ENCODE data around the gene SYNE1.

The SYNE1 gene

DNA sequence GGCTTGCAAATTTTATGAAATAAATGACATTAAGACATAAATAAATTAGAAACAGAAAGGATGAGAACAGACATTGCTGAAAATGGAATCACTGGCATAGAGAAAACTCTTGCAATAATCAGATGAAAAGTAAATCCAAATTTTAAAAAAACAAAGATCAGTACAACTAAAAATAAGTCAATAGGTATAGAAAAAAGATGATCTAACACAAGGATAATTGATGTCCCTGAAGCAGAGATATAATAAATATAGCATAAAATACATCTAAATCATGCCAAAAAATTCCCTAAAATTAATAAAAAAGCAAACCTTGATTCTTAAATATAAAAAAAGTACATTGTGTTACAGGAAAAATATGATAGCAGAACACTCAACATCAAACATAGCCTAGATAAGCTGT lies 379.6 kb downstream of the SYNE1 start:
- TF ChIP-seq, protein P1, sequence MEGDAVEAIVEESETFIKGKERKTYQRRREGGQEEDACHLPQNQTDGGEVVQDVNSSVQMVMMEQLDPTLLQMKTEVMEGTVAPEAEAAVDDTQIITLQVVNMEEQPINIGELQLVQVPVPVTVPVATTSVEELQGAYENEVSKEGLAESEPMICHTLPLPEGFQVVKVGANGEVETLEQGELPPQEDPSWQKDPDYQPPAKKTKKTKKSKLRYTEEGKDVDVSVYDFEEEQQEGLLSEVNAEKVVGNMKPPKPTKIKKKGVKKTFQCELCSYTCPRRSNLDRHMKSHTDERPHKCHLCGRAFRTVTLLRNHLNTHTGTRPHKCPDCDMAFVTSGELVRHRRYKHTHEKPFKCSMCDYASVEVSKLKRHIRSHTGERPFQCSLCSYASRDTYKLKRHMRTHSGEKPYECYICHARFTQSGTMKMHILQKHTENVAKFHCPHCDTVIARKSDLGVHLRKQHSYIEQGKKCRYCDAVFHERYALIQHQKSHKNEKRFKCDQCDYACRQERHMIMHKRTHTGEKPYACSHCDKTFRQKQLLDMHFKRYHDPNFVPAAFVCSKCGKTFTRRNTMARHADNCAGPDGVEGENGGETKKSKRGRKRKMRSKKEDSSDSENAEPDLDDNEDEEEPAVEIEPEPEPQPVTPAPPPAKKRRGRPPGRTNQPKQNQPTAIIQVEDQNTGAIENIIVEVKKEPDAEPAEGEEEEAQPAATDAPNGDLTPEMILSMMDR (IDR thresholded peaks at IDR 0.05; ENCODE audit: borderline replicate concordance, control extremely low read depth, extremely low read depth, insufficient read depth, missing control alignments) = no peak
- no peak for DNase-seq (ENCODE audit: low spot score)
- in situ Hi-C loops (cut with MboI; ENCODE audit: low sequenced_read_pairs, unreplicated experiment) = no loop called here

DNA sequence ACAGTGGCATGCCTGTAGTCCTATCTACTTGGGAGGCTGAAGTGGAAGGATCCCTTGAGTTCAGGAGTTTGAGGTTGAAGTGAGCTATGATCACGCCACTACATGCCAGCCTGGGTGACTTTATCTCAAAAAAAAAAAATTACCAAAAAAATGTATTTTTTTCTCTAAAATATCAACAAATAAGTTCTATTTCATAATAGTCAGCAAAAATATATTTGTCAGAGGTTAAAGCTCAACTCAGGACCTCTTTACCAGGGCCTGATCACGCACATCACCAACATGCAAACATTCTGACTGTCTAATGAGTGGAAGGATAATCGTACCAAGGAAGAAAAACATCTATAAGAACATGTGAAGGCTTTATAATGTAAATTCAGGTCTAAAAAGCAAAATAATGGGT lies 387.0 kb downstream of the SYNE1 start:
- TF ChIP-seq, protein P1 (IDR thresholded peaks at IDR 0.05; ENCODE audit: borderline replicate concordance, control extremely low read depth, extremely low read depth, insufficient read depth, missing control alignments) = no peak
- no peak for DNase-seq (ENCODE audit: low spot score)
- in situ Hi-C loops (cut with MboI; ENCODE audit: low sequenced_read_pairs, unreplicated experiment) = no loop called here

DNA sequence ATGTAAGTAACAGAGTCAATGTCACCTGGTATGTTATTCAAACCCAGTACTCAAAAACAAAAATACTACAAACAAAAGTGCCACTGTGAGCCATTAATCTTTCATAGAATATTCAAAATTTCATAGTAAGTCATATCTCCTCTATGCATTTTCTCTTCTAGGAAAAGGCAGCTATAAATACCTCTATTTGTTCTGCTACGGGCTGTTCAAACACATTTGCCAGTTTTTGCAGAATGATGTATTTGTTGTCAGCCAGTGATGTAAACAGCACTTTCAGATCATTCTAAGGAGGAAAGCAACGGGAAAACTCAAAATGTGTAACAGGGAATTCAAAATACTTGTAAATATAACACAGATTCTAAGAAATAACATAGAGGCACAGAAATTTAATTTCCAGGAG lies 388.2 kb downstream of the SYNE1 start:
- in situ Hi-C loops (cut with MboI; ENCODE audit: low sequenced_read_pairs, unreplicated experiment) = no loop called here
- TF ChIP-seq, protein P1 (IDR thresholded peaks at IDR 0.05; ENCODE audit: borderline replicate concordance, control extremely low read depth, extremely low read depth, insufficient read depth, missing control alignments) = no peak
- no peak for DNase-seq (ENCODE audit: low spot score)

DNA sequence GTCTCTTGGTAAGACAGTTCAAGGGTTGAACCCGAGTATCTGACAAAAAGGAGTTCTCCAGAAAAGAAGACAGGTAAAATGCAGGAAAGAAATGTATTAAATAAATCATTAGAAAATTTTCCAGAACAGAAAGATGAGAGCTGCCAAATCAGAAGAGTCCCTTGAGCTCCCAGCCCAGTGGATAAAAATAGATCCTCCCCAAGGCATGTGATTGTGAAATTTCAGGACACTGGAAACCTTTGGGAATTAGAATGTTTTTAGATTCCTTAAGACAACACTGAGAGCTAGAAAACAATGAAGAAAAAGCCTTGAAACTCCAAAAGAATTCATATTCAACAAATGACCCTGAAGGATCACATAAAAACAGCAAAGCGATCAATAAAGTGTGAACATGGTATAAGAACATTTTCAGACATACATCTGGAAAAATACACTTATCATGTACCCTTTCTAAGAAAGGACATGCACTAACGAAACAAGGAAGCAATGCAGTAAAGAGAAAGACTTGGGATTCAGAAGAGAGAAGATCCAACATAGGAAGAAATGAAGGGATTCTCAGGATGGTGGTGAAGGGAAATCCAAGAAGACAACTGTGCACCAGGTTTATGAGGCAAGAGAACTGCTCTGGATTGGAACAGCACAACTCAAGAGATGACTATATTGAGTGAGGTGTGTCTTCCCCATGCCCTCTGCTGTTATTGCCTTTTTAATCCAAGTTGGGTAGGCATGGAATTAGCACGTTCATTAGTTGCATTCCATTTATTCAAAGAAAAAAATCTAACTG lies 390.4 kb downstream of the SYNE1 start:
- in situ Hi-C loops (cut with MboI; ENCODE audit: low sequenced_read_pairs, unreplicated experiment) = no loop called here
- DNase-seq (ENCODE audit: low spot score) = no peak
- TF ChIP-seq, protein P1 (IDR thresholded peaks at IDR 0.05; ENCODE audit: borderline replicate concordance, control extremely low read depth, extremely low read depth, insufficient read depth, missing control alignments) = no peak

DNA sequence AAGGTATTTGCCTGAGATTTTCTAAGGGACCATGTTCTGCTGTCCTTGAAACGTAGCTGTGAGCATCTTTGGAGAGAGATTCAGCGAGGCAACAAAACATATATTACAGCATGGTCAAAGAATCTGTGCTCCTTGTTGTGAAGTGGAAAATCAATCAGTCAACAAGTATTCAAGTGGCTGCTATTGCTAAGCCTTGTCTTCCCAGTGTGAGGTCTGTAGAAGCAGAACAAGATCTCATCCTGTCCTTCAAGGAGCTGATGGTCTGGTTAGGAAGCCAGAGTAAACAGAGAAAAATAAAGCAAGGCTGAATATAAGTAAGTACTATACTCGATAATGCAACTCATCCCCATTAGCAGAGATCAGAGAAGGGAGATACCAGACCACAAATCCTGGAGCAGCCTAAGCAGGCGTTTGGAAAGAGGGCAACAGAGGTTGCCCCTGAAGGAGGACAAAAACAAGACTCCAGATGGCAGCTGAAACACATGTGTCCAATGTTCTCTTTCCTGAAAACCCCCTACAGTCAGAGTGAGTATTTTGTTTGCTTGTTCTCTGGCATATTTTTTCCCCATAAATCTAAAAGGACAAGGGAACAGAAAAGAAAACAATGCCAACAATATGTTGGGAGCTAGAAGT lies 392.0 kb downstream of the SYNE1 start:
- TF ChIP-seq, protein P1 (IDR thresholded peaks at IDR 0.05; ENCODE audit: borderline replicate concordance, control extremely low read depth, extremely low read depth, insufficient read depth, missing control alignments) = no peak
- DNase-seq (ENCODE audit: low spot score) = no peak
- in situ Hi-C loops (cut with MboI; ENCODE audit: low sequenced_read_pairs, unreplicated experiment) = no loop called here

DNA sequence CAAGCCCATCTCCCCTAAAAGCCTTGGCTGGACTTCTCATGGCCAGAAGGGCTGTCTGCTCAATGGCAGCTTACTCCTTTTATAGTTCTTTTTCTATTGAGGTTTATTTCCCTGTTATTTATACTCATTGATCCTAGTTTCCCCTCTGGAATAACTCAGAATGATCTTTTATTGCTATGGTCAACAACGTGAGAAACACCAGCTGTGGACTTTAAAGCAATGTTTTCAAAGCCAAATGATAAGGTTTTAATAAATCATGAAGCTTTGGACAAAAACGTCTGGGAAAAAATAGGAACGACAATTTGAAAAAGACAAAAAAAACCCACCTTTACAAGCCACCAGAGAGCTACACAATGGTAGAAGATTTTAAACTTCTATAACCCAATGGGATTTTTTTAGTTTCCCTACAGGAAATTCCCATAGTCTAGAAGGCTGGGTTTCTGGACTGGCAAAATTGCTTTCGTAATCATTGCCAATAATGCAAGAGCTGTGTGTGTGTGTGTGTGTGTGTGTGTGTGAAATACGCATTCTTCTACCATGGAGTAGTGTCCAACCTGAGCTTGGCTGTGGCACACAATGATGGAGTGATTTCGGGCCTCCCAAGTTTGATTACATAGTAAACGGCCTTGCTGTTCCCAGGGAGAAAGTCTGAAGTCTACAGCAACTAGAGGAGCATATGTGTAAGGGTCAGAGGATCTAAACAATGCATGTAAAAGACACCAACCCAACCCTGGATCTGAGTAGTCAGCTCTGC lies 396.0 kb downstream of the SYNE1 start:
- DNase-seq (ENCODE audit: low spot score) = no peak
- TF ChIP-seq, protein P1 (IDR thresholded peaks at IDR 0.05; ENCODE audit: borderline replicate concordance, control extremely low read depth, extremely low read depth, insufficient read depth, missing control alignments) = no peak
- in situ Hi-C loops (cut with MboI; ENCODE audit: low sequenced_read_pairs, unreplicated experiment) = no loop called here

Measured in GM13976 (cell line).